ENCODE results near the gene USP48.
"Not testable (repeated sequence)": the region's sequence is repeated elsewhere in the genome, so short reads cannot be mapped to it uniquely, and the experiment has no call there.

Gene USP48

GRCh38 chr1:21771672-21772071 lies 11.3 kb downstream of the USP48 start:
- H3K27me3 Mint-ChIP-seq, H3K9me3 Mint-ChIP-seq, DNase-seq, H3K27ac Mint-ChIP-seq, H3K4me3 Mint-ChIP-seq, CTCF ChIA-PET: not testable (repeated sequence)
- Mint-ChIP-seq H3K4me1 (peaks cover 35% of the 10 kb centered on the region), H3K36me3 (peaks cover 14% of the 10 kb centered on the region)

GRCh38 chr1:21770602-21771001 lies 12.3 kb downstream of the USP48 start:
- H3K27me3 Mint-ChIP-seq, DNase-seq, H3K36me3 Mint-ChIP-seq, H3K9me3 Mint-ChIP-seq, CTCF ChIA-PET, H3K27ac Mint-ChIP-seq, H3K4me3 Mint-ChIP-seq: not testable (repeated sequence)
- peaks cover 34% of the 10 kb centered on the region for H3K4me1 Mint-ChIP-seq

- peaks cover 34% of the 10 kb centered on the region for H3K4me1 Mint-ChIP-seq
- H3K9me3 Mint-ChIP-seq: no peaks in the 10 kb centered on the region
Measured at GRCh38 chr1:21770201-21770600, 12.7 kb downstream of the USP48 start.

GRCh38 chr1:21767106-21767505 lies 15.8 kb downstream of the USP48 start:
- peaks cover 30% of the 10 kb centered on the region for H3K4me1 Mint-ChIP-seq
- H3K9me3 Mint-ChIP-seq, H3K27ac Mint-ChIP-seq: not testable (repeated sequence)

More at GRCh38 chr1:21770201-21770600, 12.7 kb downstream of the USP48 start:
- H3K27ac Mint-ChIP-seq: no peak overlapping the region
- peaks cover 9% of the 10 kb centered on the region for H3K36me3 Mint-ChIP-seq
- no peak overlapping the region for H3K4me3 Mint-ChIP-seq
- H3K27me3 Mint-ChIP-seq: no peaks in the 10 kb centered on the region
- CTCF ChIA-PET: no interaction called here
- DNase-seq: no peak

GRCh38 chr1:21766210-21766609 lies 16.7 kb downstream of the USP48 start:
- Mint-ChIP-seq H3K36me3 (peaks cover 12% of the 10 kb centered on the region), H3K27me3 (no peaks in the 10 kb centered on the region), H3K27ac (no peak overlapping the region), H3K9me3 (no peaks in the 10 kb centered on the region), H3K4me1 (peaks cover 30% of the 10 kb centered on the region), H3K4me3 (no peak overlapping the region)
- no peak for DNase-seq
- CTCF ChIA-PET: no interaction called here

More at GRCh38 chr1:21767106-21767505, 15.8 kb downstream of the USP48 start:
- DNase-seq, H3K4me3 Mint-ChIP-seq, H3K27me3 Mint-ChIP-seq, CTCF ChIA-PET: not testable (repeated sequence)
- H3K36me3 Mint-ChIP-seq: peaks cover 12% of the 10 kb centered on the region

- Mint-ChIP-seq H3K36me3 (peaks cover 9% of the 10 kb centered on the region), H3K9me3 (no peaks in the 10 kb centered on the region), H3K27ac (no peak overlapping the region), H3K27me3 (no peaks in the 10 kb centered on the region), H3K4me3 (no peak overlapping the region), H3K4me1 (peaks cover 25% of the 10 kb centered on the region)
- CTCF ChIA-PET: no interaction called here
- DNase-seq: no peak
Measured at GRCh38 chr1:21764615-21765423, 18.1 kb downstream of the USP48 start.

- CTCF ChIA-PET: no interaction called here
- no peak overlapping the region for H3K27ac Mint-ChIP-seq
Measured at GRCh38 chr1:21763694-21764419, 19.1 kb downstream of the USP48 start.

GRCh38 chr1:21763236-21763635 lies 19.7 kb downstream of the USP48 start:
- Mint-ChIP-seq H3K27me3 (no peaks in the 10 kb centered on the region), H3K27ac (no peak overlapping the region), H3K9me3 (no peaks in the 10 kb centered on the region), H3K4me1 (peaks cover 20% of the 10 kb centered on the region), H3K4me3 (no peak overlapping the region), H3K36me3 (peaks cover 3% of the 10 kb centered on the region)
- CTCF ChIA-PET: no interaction called here
- DNase-seq: no peak

More at GRCh38 chr1:21763694-21764419, 19.1 kb downstream of the USP48 start:
- H3K4me3 Mint-ChIP-seq: no peak overlapping the region
- H3K9me3 Mint-ChIP-seq: no peaks in the 10 kb centered on the region
- DNase-seq: no peak
- H3K4me1 Mint-ChIP-seq: peaks cover 26% of the 10 kb centered on the region
- H3K36me3 Mint-ChIP-seq: peaks cover 6% of the 10 kb centered on the region
- H3K27me3 Mint-ChIP-seq: no peaks in the 10 kb centered on the region

- Mint-ChIP-seq H3K4me1 (peaks cover 18% of the 10 kb centered on the region), H3K27ac (no peak overlapping the region), H3K9me3 (no peaks in the 10 kb centered on the region), H3K4me3 (no peak overlapping the region), H3K36me3 (peaks cover 3% of the 10 kb centered on the region), H3K27me3 (no peaks in the 10 kb centered on the region)
- DNase-seq: no peak
- CTCF ChIA-PET: interaction anchor here (1.6 kb wide), 1 partner anchor 20 kb away, joined by 4 read pairs; no protein-coding TSS in a partner anchor
Measured at GRCh38 chr1:21762022-21762404, 20.9 kb downstream of the USP48 start.

- no peak overlapping the region for H3K4me3 Mint-ChIP-seq
- DNase-seq: no peak
- CTCF ChIA-PET: interaction anchor here (1.6 kb wide), 1 partner anchor 21 kb away, joined by 4 read pairs; no protein-coding TSS in a partner anchor
- no peaks in the 10 kb centered on the region for H3K27me3 Mint-ChIP-seq
- H3K4me1 Mint-ChIP-seq: peaks cover 14% of the 10 kb centered on the region
- no peaks in the 10 kb centered on the region for H3K9me3 Mint-ChIP-seq
- no peak overlapping the region for H3K27ac Mint-ChIP-seq
- H3K36me3 Mint-ChIP-seq: peaks cover 7% of the 10 kb centered on the region
Measured at GRCh38 chr1:21761052-21761451, 21.9 kb downstream of the USP48 start.

GRCh38 chr1:21759818-21760217 lies 23.1 kb downstream of the USP48 start:
- peaks cover 9% of the 10 kb centered on the region for H3K36me3 Mint-ChIP-seq
- peaks cover 11% of the 10 kb centered on the region for H3K4me1 Mint-ChIP-seq
- no peaks in the 10 kb centered on the region for H3K9me3 Mint-ChIP-seq
- H3K4me3 Mint-ChIP-seq: no peak overlapping the region
- H3K27ac Mint-ChIP-seq: no peak overlapping the region
- CTCF ChIA-PET: interaction anchor here (0.6 kb wide), 1 partner anchor 18 kb away, joined by 3 read pairs; no protein-coding TSS in a partner anchor
- no peaks in the 10 kb centered on the region for H3K27me3 Mint-ChIP-seq
- DNase-seq: no peak

- peaks cover 11% of the 10 kb centered on the region for H3K4me1 Mint-ChIP-seq
- H3K9me3 Mint-ChIP-seq: no peaks in the 10 kb centered on the region
- H3K27me3 Mint-ChIP-seq: no peaks in the 10 kb centered on the region
- no peak overlapping the region for H3K4me3 Mint-ChIP-seq
- H3K27ac Mint-ChIP-seq: no peak overlapping the region
- DNase-seq: no peak
- peaks cover 13% of the 10 kb centered on the region for H3K36me3 Mint-ChIP-seq
- CTCF ChIA-PET: no interaction called here
Measured at GRCh38 chr1:21759182-21759581, 23.8 kb downstream of the USP48 start.

- H3K9me3 Mint-ChIP-seq: no peaks in the 10 kb centered on the region
- peaks cover 11% of the 10 kb centered on the region for H3K4me1 Mint-ChIP-seq
- CTCF ChIA-PET: no interaction called here
- H3K36me3 Mint-ChIP-seq: peaks cover 15% of the 10 kb centered on the region
- no peak overlapping the region for H3K4me3 Mint-ChIP-seq
- no peak for DNase-seq
- no peak overlapping the region for H3K27ac Mint-ChIP-seq
- no peaks in the 10 kb centered on the region for H3K27me3 Mint-ChIP-seq
Measured at GRCh38 chr1:21758614-21759013, 24.3 kb downstream of the USP48 start.

- no peak overlapping the region for H3K27ac Mint-ChIP-seq
- DNase-seq: no peak
- H3K9me3 Mint-ChIP-seq: no peaks in the 10 kb centered on the region
- no peaks in the 10 kb centered on the region for H3K27me3 Mint-ChIP-seq
- CTCF ChIA-PET: no interaction called here
- peaks cover 26% of the 10 kb centered on the region for H3K36me3 Mint-ChIP-seq
- no peak overlapping the region for H3K4me3 Mint-ChIP-seq
- peaks cover 5% of the 10 kb centered on the region for H3K4me1 Mint-ChIP-seq
Measured at GRCh38 chr1:21756393-21757089, 26.4 kb downstream of the USP48 start.
